Measurements from ENCODE around the gene LRP1-AS.

- TF ChIP-seq, protein P1, sequence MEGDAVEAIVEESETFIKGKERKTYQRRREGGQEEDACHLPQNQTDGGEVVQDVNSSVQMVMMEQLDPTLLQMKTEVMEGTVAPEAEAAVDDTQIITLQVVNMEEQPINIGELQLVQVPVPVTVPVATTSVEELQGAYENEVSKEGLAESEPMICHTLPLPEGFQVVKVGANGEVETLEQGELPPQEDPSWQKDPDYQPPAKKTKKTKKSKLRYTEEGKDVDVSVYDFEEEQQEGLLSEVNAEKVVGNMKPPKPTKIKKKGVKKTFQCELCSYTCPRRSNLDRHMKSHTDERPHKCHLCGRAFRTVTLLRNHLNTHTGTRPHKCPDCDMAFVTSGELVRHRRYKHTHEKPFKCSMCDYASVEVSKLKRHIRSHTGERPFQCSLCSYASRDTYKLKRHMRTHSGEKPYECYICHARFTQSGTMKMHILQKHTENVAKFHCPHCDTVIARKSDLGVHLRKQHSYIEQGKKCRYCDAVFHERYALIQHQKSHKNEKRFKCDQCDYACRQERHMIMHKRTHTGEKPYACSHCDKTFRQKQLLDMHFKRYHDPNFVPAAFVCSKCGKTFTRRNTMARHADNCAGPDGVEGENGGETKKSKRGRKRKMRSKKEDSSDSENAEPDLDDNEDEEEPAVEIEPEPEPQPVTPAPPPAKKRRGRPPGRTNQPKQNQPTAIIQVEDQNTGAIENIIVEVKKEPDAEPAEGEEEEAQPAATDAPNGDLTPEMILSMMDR (IDR thresholded peaks at IDR 0.05) = no peak
- no peak for TF ChIP-seq POLR2AphosphoS5 (IDR thresholded peaks at IDR 0.05; ENCODE audit: insufficient read depth in 1 of 2, low read depth in 1 of 2)
Observed at GRCh38 chr12:57098546-57098945, 48.9 kb downstream of the LRP1-AS start.

All from vagina (tissue), 2 donors.